Pulmonary artery endothelial cell (primary cell): ENCODE measurements around the gene TMEM88. TPM values are rescaled to one million over a fixed set of nuclear protein-coding genes. Genes with fewer than 3 reads are reported as not detected.
"Not testable (repeated sequence)": the region's sequence is repeated elsewhere in the genome, so short reads cannot be mapped to it uniquely, and the experiment has no call there.

ENCODE experiments used
- DNase-seq: peaks from one replicate; pipeline ENCODE4 v3.0.0-alpha.2; 2011; ENCODE audit warnings: low read depth, low spot score
- total RNA-seq: library from RNA; depleted of rRNA; stranded (reverse); fragments of >200 nt; gene quantifications from 2 replicates; pipeline ENCODE4 v1.2.3, GENCODE V29; 2014

TMEM88 gene
- total RNA-seq = 5.8 and 19.8 TPM in 2 replicates

- no peak for DNase-seq
Observed at GRCh38 chr17:7854851-7855659, at the start of gene TMEM88. TSS of gene TMEM88 (plus strand) at chr17:7855066. CDS start at chr17:7855075, 9 bp downstream.

- no peak for DNase-seq
Observed at GRCh38 chr17:7806587-7806986, 48.3 kb upstream of the TMEM88 start.

- no peak for DNase-seq
Observed at GRCh38 chr17:7807206-7807605, 47.7 kb upstream of the TMEM88 start.

GRCh38 chr17:7809086-7809790 is 45.6 kb upstream of the TMEM88 start:
- no peak for DNase-seq

- not testable (repeated sequence) for DNase-seq
Observed at GRCh38 chr17:7809791-7810343, 45.0 kb upstream of the TMEM88 start.

- DNase-seq = no peak
Observed at GRCh38 chr17:7811251-7811650, 43.6 kb upstream of the TMEM88 start.

- DNase-seq = no peak
Observed at GRCh38 chr17:7814969-7815368, 39.9 kb upstream of the TMEM88 start.

GRCh38 chr17:7816926-7817642 is 37.8 kb upstream of the TMEM88 start:
- no peak for DNase-seq

- no peak for DNase-seq
Observed at GRCh38 chr17:7817643-7817964, 37.3 kb upstream of the TMEM88 start.

- no peak for DNase-seq
Observed at GRCh38 chr17:7818026-7818425, 36.8 kb upstream of the TMEM88 start.

- no peak for DNase-seq
Observed at GRCh38 chr17:7818746-7819645, 35.9 kb upstream of the TMEM88 start.

GRCh38 chr17:7820231-7820630 is 34.6 kb upstream of the TMEM88 start:
- no peak for DNase-seq

GRCh38 chr17:7822126-7822525 is 32.7 kb upstream of the TMEM88 start:
- no peak for DNase-seq

GRCh38 chr17:7823581-7824001 is 31.3 kb upstream of the TMEM88 start:
- DNase-seq = no peak

- no peak for DNase-seq
Observed at GRCh38 chr17:7824021-7824924, 30.6 kb upstream of the TMEM88 start.

- no peak for DNase-seq
Observed at GRCh38 chr17:7825206-7825990, 29.5 kb upstream of the TMEM88 start.

GRCh38 chr17:7830616-7831015 is 24.2 kb upstream of the TMEM88 start:
- no peak for DNase-seq

GRCh38 chr17:7831233-7831632 is 23.6 kb upstream of the TMEM88 start:
- DNase-seq = no peak

- DNase-seq = no peak
Observed at GRCh38 chr17:7832431-7832830, 22.4 kb upstream of the TMEM88 start.
